NCI-H2029 (cell line): Measurements from ENCODE around the gene DEDD.

ENCODE experiments used
- DNase-seq: peaks from one replicate; lab custom pipeline; 2025; lab: John Stamatoyannopoulos, UW

The DEDD gene

GRCh38 chr1:161132410-161133219 is at the start of gene DEDD:
DEDD (minus strand) TSS chr1:161132667; CDS start chr1:161124462, 8,205 bp downstream.
- peak; percentile 96 for DNase-seq

GRCh38 chr1:161182214-161182613 is 49.7 kb upstream of the DEDD start:
- DNase-seq: no peak

GRCh38 chr1:161180639-161181038 is 48.2 kb upstream of the DEDD start:
- no peak for DNase-seq

GRCh38 chr1:161179698-161180097 is 47.2 kb upstream of the DEDD start:
- DNase-seq: no peak

- DNase-seq: no peak
Observed at GRCh38 chr1:161177936-161178244, 45.4 kb upstream of the DEDD start.

- DNase-seq: peak; percentile 73
Observed at GRCh38 chr1:161177112-161177935, 44.9 kb upstream of the DEDD start, which contains the start of gene B4GALT3. B4GALT3 (minus strand) TSS chr1:161177507; CDS start chr1:161176060, 1,447 bp downstream.

- DNase-seq: no peak
Observed at GRCh38 chr1:161176468-161177111, 44.1 kb upstream of the DEDD start.

GRCh38 chr1:161175771-161176453 is 43.4 kb upstream of the DEDD start:
- DNase-seq: no peak

GRCh38 chr1:161174911-161175310 is 42.4 kb upstream of the DEDD start:
- no peak for DNase-seq

- DNase-seq: no peak
Observed at GRCh38 chr1:161173711-161174110, 41.2 kb upstream of the DEDD start.

GRCh38 chr1:161172776-161173376 is 40.4 kb upstream of the DEDD start:
- no peak for DNase-seq

GRCh38 chr1:161172349-161172748 is 39.9 kb upstream of the DEDD start:
- DNase-seq: no peak

GRCh38 chr1:161171696-161172095 is 39.2 kb upstream of the DEDD start:
- DNase-seq: no peak

- no peak for DNase-seq
Observed at GRCh38 chr1:161171191-161171590, 38.7 kb upstream of the DEDD start.

GRCh38 chr1:161168906-161169305 is 36.4 kb upstream of the DEDD start:
- DNase-seq: no peak

GRCh38 chr1:161166669-161167548 is 34.4 kb upstream of the DEDD start:
- no peak for DNase-seq

- peak; percentile 96 for DNase-seq
Observed at GRCh38 chr1:161165742-161166668, 33.5 kb upstream of the DEDD start, which contains the start of gene PPOX. PPOX (plus strand) TSS chr1:161166426; CDS start chr1:161166848, 422 bp downstream.

GRCh38 chr1:161164901-161165610 is 32.6 kb upstream of the DEDD start:
- no peak for DNase-seq

GRCh38 chr1:161163793-161164192 is 31.3 kb upstream of the DEDD start:
- no peak for DNase-seq
